ENCODE measurements around the gene TEK. TPM values are rescaled to one million over a fixed set of nuclear protein-coding genes. Genes with fewer than 3 reads are reported as not detected.

TEK gene
- total and polyA plus RNA-seq, 2 donors (not counting 1 experiment from before 2014, with no cell fraction given): not detected

- no peak overlapping the region for H3K4me3 Mint-ChIP-seq
These were observed 149.6 kb downstream of the TEK start for GRCh38 chr9:27258662-27259061.

More at GRCh38 chr9:27258662-27259061, 149.6 kb downstream of the TEK start:
- no peaks in the 10 kb centered on the region for H3K27me3 Mint-ChIP-seq
- no peak overlapping the region for H3K4me3 ChIP-seq (ENCODE audit: control extremely low read depth in 1 of 5, extremely low read depth in 1 of 5, insufficient read depth in 1 of 5, low read depth in 2 of 5, low read length in 4 of 5)
- no peak overlapping the region for H3K27ac Mint-ChIP-seq
- ATAC-seq (ENCODE audit: low read depth) (no peak), DNase-seq (no peak)
- intact Hi-C loops (cut with micrococcal nuclease): no loop called here
- 98% methylated on average over 4 of the region's 7 CpGs for WGBS (ENCODE audit: insufficient coverage)
- no peak for TF ChIP-seq CTCF (IDR thresholded peaks at IDR 0.05)
- no peak for TF ChIP-seq EZH2 (IDR thresholded peaks at IDR 0.05; ENCODE audit: borderline replicate concordance, insufficient read depth, low read depth, low read length, poor library complexity, severe bottlenecking)
- H3K9ac ChIP-seq (ENCODE audit: low read length): no peak overlapping the region
- no peaks in the 10 kb centered on the region for H3K9me3 ChIP-seq (ENCODE audit: control extremely low read depth in 1 of 3, control insufficient read depth in 2 of 3, insufficient read depth in 1 of 3, low read length in 2 of 3)
- CTCF ChIA-PET: no interaction called here
- no peaks in the 10 kb centered on the region for H3K4me1 Mint-ChIP-seq
- POLR2A ChIA-PET: no interaction called here
- H3K9me3 Mint-ChIP-seq (ENCODE audit: insufficient read depth): no peaks in the 10 kb centered on the region
- no peaks in the 10 kb centered on the region for H3K36me3 ChIP-seq (replicated peaks in 1 of 2; ENCODE audit: control extremely low read depth in 1 of 2, control insufficient read depth in 1 of 2, extremely low read depth in 1 of 2, insufficient read depth in 2 of 2, low read length in 1 of 2)
- H3K79me2 ChIP-seq (ENCODE audit: control insufficient read depth, insufficient read depth, low read length): no peaks in the 10 kb centered on the region
- no peaks in the 10 kb centered on the region for H3K4me1 ChIP-seq (ENCODE audit: control insufficient read depth in 2 of 2, insufficient read depth in 2 of 2, low read length in 2 of 2)
- no peaks in the 10 kb centered on the region for H4K20me1 ChIP-seq (ENCODE audit: control insufficient read depth, insufficient read depth, low read length, poor library complexity, severe bottlenecking)
- no peak overlapping the region for H2AFZ ChIP-seq (ENCODE audit: insufficient read depth, low read depth, low read length, poor library complexity, severe bottlenecking)
- H3K4me2 ChIP-seq (replicated peaks; ENCODE audit: low read depth, low read length, poor library complexity, severe bottlenecking): no peak overlapping the region
- H3K27ac ChIP-seq (ENCODE audit: low read length in 2 of 2): no peak overlapping the region
- peaks cover 0 to 2% (median 0%) of the 10 kb centered on the region in 4 experiments for H3K27me3 ChIP-seq (replicated peaks in 1 of 4; ENCODE audit: control extremely low read depth in 1 of 4, control insufficient read depth in 3 of 4, insufficient read depth in 4 of 4, low read length in 3 of 4)
